Limb (tissue), 2 donors: Measurements from ENCODE around the gene HOXD8.

Experiments used
- DNase-seq, 2 donors: peaks; one replicate each; pipeline ENCODE4 v3.0.0-alpha.2; 2016; ENCODE audit errors: extremely low spot score in 2 of 2

Gene HOXD8

DNA sequence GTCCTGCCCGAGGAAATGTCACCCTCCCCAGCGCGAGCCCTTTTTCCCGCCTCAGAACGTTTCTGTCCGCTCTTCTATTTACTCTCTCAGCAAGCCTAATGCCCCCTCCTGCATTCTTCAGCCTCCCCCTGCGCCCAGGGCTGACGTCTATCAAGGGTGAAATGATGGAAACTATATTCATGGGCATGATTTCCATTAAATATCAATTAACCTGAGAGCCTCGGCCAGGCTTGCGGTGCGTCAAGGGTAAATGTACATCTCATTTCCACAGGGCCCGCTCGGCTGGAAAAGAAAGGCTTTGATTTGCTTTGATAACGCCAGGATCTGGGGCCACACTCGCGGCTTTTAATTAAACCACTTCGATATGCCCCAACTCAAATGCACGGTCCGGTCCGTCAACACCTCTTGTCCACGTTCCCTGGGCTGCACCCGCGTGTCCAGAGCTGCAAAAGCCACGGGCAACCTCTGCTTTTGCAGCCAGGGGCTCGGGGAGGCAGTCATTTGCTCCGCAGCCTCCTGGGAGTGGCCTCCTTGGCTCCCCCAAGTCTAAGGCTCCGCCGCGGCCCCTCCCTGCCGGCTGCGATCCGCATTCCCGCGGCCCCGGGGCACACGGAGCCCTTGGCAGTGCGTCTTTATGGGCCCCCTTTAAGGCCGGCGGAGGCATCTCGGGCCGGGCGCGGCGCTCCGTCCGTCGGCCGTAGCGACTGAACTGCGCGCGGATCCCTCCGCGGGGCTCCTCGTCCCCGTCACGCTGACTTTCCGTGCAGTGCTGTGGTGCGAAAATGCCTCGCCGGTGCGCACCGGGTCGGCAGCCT lies at the start of gene HOXD8:
HOXD8 (plus strand) TSS at position 724 of the 815 bp plus-strand sequence. CDS start 662 bp downstream, outside the sequence.
- peak; percentile 88 to 89 for DNase-seq

DNA sequence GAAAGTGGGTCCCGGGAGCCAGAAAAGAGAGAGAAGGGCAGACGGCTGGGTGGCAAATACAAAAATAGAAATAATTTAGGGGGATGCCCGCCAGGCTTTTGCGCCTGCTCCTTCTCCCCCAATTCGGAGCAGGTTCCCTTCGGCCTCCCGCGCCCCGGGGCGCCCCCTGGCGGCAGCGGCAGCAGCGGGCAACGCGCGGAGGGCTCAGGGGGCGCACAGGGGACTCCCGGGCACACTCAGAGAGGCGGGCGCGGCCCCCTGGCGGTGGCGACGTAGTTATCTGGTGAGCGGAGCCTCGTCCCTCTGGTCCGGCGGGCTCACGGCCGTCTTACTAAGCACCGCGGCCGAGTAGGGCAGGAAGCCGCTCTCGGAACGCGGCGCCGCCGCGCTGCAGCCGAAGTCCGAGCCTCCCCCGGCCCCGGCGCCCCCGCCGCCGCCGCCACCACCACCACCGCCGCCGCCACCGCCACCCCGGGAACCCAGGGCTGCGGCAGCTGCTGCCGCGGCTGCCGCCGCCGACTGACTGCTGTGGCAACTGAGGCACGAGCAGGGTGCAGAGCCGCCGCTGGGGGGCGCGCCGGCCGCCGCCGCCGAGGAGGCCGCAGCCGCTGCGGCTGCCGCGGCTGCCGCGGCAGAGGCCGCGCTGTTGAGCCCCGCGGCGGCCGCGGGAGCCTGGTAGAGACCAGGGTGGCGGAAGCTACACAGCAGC lies 49.5 kb upstream of the HOXD8 start:
- peak in 1 of 2 donors; percentile 79 for DNase-seq

DNA sequence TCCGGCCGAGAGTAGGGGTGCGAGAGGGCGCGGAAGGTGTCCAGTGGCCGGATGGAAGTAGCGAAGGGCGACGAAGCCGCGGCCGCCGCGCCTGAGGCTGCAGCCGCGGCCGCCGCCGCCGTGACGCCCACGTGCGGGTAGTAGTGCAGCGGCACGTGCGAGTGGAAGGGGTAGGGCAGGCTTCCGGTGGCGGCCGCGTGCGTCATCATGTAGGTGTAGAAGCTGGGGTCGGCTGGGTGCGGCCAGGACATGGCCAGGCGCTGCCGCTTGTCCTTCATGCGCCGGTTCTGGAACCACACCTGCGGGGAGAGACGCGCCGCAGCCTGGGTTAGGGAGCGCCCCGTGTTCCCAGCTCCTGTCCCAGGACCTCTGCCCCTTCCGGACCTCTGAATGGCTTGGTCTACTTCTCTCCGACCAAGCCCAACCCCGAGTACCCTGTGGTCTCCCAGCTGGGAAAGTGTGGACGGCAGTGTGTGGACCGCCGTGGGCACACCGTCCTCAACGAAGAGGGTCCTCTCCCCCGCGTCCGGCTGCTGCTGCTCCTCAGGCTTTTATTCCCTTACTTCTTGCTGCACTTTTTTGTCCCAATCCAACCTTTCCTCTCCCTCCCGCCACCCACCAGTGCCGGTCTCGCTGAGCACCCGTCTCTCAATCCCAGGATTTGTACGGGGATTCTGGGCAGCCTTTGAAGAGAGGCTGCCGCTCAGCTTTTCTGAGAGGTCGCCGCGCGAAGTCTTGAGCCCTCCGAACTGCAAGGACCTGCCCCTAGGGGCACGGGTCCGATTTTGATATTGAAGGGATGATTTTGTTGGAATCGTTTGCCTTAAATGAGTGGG lies 48.7 kb upstream of the HOXD8 start:
- DNase-seq, result peak in 1 of 2 donors; percentile 72

DNA sequence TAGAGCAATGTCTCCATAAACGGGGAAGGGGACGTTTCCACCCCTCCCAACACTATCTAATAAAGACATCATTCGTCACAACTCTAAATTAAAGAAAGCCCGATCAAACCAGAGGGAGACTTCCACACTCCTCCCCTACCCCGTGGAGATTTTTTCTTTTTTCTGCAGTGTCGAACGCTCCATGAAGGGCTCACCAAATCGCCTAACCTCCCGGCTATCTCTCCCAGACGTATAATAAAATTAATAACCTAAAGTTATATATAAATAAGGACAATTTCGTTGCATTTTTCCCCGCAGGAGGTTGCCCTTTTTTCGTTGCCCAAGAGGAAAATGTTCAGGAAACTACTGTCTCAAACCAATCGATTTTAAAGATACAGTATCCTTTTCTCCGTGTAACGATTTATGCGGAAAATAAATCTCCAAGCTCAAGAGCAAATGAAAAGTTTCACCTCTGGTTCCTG lies 48.1 kb upstream of the HOXD8 start:
- no peak for DNase-seq

DNA sequence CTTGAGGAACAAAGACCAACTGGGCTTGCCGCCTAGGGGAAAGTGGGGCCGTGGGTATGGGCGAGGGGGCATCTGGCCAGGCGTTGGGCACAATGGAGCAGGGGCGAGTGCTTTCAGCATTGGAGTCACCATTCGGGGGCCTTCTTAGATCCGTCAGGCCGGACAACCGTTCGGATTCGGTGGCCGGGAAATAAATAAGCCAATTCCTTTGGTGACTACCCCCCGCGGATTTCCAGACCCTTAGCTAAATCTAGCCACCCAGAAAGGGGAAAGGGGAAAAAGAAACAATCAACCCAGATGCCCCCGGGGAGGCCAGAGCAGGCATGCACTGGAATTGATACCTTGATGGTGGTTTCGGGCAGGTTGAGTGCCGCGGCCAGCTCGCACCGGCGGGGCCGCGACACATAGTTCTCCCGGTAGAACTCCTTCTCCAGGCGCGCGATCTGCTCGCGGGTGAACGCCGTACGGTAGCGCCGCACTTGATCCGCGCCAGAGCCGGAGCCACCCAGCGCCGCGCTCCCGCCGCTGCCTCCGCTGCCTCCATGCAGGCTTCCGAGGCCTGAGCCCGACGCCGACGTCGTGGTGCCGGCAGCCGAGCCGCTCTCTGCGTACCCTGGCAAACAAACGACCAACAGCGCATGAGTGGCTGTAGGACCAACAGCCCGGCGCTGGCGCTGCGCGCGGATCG lies 47.5 kb upstream of the HOXD8 start:
- peak in 1 of 2 donors; percentile 73 for DNase-seq

DNA sequence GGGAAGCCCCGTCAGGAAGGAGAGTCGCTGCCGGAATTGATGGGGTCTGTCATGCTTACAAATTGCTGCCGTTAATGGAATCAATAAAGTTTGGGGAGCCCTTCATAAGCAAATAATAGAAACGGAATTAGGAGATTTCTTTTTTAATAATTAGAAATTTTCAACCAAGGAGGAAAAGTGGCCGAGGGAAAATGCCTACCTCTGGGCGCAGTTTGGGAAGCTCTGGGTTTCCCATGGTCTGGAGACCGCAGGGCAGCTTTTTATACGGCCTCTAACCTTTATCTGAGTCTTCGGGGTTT lies 47.0 kb upstream of the HOXD8 start:
- no peak for DNase-seq

DNA sequence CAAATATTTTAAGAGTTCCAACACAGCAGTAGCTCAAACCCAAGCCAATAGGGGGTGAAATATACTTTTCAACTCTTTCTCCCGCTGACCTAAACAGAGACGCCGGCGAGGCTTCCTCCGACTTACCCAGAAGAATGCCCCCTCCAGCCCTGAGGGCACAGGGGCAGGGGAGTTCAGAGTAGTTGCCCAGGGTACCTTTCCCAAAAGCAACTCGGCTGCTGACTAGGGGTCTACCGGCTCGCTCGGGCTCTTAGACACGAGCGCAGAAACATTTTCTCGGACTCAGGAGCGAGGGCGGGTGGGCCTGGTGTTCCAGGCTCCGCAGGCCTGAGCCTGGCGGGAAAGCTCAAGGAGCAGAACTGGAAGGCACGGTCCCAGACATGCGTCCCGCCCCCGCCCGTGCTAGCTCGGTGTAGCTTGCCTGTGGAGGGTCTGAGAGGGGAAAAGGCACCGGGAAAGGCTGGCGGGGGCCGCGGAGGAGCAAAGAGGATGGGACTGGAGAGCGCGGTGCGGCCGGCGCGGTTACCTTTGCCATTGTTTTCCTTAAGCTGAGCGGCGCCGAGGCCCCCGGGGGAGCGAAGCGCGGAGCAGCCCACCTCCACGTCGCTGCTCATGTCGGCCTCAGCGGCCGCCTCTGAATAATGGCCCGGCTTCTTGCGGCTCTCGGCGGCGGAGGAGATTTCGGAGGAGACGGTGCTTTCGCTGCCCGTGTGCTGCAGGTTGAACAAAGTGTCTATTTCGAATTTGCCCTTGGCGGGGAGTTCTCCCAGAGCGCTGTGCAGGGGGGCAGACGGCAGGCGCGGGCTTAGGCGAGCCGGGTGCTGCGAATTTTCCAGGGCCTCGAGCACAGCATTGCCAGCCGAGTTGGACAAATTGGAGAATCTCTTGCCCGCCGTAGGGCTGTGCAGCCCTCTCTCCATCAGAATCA lies 46.4 kb upstream of the HOXD8 start:
- DNase-seq, result peak in 1 of 2 donors; percentile 64

DNA sequence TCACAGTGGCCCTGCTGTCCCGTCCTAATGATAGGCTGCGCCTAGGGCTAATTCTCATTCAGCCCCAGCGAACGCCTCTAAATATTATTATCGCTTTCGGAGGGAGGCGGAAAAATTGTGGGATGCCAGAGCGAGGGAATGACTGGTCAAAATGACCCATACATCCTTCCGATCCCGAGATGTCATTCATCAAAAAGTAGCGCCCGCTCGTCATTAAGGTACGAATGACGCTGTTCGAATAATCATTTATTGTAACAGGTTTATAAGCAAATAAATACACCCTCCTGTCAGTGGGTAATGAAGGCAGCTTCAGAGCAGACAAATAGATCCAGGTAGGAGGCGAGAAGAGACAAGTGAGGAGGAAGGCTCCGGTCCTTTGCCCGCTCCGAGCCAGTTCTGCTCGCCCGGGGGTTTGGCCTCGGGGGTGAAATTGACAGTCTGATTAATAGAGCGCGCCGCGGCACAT lies 45.7 kb upstream of the HOXD8 start, which contains the start of gene EVX2:
EVX2 (minus strand) TSS at position 167 of the 466 bp plus-strand sequence. CDS start 186 bp downstream, outside the sequence.
- DNase-seq, result peak in 1 of 2 donors; percentile 56

DNA sequence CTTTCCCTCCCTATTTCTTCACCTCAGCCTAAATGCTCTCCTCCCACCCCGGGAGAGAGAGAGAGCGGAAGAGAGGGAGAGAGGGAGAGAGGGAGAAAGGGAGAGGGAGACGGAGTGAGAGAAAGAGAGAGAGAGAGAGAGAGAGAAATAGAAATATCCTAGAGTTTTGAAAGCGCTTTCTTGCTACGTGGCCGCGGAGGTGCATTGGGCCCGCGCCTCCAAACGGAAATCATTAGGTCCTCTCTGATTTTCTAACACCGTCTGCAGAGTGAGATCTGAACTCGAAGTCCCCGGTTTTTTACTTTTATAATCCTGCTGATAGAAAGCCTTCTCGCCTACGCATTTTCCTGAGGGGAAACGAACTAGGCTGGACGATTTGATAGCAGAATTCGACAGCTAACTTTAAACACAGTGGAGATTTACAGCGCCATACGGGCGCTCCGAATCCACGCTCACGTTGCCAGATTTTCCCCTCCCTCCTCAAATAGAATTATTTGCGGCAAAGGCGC lies 44.8 kb upstream of the HOXD8 start:
- DNase-seq, result peak in 1 of 2 donors; percentile 51

DNA sequence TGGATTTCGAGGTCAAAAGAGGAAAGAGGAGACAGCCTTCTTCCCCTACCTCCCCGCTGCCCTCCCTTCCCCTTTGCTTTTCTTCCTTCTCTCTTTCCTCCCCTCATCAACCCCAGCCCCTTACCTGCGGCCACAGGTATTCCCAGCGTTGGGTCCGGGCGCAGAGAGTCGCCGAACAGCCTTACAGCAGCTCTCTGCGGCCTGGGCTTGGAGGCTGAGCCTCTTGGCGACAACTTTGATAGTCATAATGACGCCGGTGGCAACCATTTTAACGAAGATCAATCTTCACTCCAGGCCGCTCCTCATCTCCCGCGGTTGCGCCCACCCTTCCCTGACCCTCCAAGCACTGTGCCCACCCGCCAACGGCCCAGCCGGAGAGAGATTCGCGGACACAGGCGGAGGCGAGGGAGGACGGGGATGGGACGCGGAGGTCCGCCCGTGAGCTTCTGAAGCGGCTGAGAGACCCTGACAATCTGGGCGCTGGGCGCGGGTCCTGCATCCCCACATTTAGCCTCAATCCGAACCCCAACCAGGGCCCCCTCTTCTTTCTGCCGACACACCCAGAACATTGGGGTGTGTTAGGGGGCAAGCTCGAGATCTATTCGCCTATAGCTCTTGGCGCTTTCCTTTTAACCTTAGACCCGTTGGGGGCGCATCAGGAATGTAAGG lies 44.3 kb upstream of the HOXD8 start:
- DNase-seq, result peak in 1 of 2 donors; percentile 53

DNA sequence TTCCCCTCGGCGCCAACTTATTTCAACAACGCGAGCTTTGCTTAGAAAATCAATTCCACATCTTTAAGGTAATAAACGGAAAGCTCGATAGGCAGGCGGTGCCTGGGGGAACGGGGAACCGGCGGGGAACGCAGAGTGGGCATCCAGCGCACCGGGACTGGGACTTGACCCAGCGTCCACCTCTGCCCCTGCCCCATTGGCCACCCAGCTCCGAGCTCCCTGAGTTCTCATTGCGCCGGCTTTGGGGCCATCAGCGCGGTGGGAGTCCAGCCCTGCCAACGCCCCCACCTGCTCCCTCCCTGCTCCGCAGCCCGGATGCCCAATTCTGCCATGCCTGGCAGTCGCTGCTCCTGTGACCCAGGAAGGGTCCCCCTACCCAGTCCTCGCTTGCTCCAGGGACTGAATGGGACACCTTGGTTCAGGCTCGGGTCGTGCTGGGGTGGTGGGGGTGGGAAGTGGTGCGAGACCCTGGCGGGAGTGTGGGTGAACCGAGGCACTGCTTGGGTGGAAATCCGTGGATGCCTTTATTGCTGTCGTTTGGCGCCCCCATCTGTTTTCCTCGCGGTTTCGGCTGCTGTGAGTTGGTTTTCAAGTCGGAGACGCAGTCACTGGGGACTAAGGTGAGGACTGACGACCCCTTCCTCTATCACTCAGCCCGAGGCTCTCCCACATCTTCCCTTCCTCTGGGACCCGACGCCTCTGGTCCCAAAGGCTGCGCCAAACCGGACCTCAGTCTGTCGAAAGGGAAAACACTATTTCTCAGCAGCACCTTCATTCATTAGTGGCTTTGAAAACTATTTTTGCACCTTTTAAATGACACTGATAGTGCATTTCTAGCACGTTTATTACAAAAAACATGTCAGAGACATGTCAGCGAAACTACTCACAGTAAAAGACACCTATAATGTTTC lies 43.4 kb upstream of the HOXD8 start:
- peak in 1 of 2 donors; percentile 84 for DNase-seq

DNA sequence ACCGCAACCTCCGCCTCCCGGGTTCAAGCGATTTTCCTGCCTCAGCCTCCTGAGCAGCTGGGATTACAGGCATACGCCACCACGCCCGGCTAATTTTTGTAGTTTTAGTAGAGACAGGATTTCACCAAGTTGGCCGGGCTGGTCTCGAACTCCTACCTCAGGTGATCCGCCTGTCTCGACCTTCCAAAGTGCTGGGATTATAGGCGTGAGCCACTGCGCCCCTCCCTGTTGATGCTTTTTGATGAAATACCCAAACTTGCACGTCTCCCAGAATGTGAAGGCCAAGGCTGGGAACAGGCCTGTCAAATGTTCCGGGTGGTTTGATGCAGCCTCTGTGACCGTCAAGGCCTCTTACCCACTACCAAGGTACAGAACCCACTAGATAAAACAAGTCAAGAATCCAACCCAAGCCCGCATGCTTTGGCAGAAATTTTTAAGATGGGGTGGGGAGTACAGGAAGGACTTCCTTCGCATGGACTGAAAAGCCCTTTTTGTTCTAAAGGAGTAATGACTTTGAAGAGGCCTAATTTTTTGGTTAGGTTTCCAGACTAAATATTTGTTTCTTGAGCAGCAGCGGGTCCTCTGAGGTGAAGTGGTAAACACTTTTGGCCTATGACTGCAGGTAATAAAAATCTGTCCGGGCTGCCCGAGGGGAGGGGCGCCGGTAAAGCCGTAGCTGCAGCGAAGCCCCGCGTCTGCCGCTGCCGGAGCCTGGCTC lies 42.0 kb upstream of the HOXD8 start:
- DNase-seq, result peak in 1 of 2 donors; percentile 30

DNA sequence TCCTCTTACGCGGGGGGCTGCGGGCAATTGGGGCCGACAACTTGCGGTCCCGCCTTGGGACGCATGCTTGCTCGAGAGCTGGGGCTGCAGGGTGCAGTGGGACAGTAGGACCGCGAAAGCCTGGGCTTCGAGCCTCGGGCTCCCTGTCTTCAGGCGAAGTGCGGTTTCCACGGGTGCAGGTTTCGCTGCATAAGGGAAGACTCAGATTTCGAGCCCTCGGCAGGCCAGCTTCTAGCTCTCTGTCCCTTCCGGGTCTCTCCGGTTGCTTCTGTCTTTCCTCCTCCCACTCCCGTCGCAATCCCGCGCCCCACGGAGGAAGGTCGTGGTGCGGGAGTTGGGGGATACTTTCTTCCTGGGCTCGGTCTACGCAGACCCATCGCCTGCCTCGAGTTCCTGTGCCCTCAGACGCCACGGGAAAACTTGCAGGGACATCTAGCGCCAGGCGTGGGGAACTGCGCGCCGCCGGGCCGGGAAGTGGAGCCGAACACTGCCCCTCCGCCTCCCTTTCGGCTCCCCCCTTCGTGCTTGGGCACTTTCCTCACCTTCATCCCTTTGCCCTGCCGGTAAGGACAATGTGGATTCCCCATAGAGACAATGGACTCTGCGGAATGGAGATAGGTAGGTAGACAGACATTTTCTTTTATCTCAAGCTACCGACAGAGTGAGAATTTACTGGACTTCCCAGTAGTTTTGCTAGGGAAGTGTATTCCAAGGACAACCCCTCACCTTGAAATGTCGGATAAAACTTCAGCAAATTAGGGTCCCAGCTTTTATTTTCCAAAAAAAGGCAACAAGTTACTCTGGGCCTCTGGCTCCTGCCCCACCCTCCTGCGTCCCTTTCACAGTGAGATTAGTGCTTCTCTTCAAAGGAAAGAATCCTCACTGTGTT lies 41.2 kb upstream of the HOXD8 start:
- peak; percentile 65 to 87 for DNase-seq

DNA sequence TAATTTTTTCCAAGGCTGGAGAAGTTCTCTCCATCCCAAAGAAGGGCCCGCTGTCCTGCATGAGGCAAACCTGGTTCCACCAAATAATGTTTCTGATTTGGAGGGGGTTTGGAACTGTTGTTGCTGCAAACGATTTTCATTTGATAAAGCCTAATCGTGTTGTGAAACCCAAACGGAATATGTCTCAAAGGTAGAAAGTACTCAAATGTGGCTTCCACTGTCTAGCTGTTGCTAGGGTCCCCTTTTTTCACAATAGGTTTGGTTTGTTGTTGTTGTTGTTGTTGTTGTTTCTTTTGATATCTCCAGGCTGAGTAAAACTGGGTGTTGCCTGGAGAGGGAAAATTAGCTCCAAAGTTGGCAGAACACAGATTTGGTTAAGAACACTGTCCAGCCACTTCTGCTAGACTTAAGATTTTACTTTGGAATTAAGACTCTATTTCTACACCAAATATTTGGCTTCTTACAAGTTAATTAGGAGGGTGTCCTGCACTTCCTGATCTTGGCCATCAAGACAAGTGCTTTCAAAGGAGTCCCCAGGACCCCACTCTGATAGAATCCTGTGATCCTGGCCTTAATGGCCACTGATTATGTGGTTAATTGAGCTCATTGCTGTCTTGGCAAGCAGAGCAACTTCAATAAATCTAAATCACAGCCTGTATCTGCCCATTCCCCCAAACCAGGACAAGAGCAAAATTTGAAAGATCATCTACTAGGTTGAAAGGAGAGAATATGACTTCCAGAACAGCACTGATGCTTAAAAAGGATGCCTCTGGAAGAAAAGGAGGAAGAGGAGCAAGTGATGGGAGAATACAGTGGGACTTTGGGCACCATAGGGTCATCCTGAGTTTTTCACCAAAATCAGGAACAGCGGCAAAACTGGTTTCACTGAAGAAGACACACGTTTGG lies 40.3 kb upstream of the HOXD8 start:
- peak in 1 of 2 donors; percentile 25 for DNase-seq

DNA sequence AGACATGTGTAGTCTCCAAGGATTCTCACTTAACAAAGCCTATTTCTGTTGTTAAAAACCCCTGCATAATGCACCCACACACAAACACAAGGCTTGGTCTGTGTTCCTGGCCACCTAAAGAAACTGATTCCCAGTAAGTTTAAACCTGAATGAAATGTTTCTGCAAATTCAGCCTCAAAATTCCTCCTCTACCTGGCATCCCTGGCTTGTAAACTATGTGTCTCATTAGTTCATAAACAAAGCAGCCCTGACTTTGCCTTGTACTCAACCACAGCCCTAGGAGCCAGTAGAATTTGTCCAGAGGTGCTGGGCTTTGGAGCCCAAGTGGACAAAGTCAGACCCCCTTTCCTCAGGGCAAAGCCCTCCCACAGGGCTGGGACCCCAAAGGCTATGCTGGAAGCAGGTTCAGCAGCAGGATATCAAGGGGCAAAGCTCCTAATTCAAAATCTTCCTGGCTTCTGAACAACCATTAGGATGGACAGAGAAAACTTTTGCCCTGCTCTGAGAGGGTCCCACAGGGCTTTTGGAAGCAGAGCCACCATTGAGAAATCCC lies 39.6 kb upstream of the HOXD8 start:
- peak in 1 of 2 donors; percentile 33 for DNase-seq
